ENCODE measurements around the gene RIN3. TPM values are rescaled to one million over a fixed set of nuclear protein-coding genes. Genes with fewer than 3 reads are reported as not detected.

RIN3 gene
- total RNA-seq, 1 donor from 2014 or later: 0.76 TPM

GRCh38 chr14:92659765-92660561 lies 146.4 kb downstream of the RIN3 start:
- H3K36me3 Mint-ChIP-seq (ENCODE audit: unreplicated experiment): peaks cover 6% of the 10 kb centered on the region
- no peak for DNase-seq
- no peak overlapping the region for H3K4me3 Mint-ChIP-seq (ENCODE audit: unreplicated experiment)

DNA sequence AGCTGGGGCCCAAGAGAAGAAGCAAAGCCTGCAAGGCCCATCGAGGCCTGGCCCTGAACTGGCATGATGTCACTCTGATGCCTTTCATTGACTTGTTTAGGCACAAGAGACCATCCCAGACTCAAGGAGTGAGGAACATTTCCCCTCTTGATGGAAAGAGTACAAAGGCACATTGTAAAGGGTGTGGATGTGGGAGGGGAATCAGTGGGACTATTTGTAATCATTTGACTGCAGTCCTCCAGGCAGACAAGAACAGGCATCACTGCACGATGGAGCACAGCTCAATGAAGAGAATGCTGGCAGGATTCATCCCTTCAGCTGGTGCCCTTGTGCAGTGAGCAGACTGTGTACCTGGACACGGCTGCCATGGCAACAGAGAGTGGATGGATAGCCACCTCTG lies 147.0 kb downstream of the RIN3 start:
- H3K9me3 Mint-ChIP-seq (ENCODE audit: unreplicated experiment): peaks cover 4% of the 10 kb centered on the region
- H3K27me3 Mint-ChIP-seq (ENCODE audit: unreplicated experiment): peaks cover 5% of the 10 kb centered on the region
- TF ChIP-seq, protein P1, sequence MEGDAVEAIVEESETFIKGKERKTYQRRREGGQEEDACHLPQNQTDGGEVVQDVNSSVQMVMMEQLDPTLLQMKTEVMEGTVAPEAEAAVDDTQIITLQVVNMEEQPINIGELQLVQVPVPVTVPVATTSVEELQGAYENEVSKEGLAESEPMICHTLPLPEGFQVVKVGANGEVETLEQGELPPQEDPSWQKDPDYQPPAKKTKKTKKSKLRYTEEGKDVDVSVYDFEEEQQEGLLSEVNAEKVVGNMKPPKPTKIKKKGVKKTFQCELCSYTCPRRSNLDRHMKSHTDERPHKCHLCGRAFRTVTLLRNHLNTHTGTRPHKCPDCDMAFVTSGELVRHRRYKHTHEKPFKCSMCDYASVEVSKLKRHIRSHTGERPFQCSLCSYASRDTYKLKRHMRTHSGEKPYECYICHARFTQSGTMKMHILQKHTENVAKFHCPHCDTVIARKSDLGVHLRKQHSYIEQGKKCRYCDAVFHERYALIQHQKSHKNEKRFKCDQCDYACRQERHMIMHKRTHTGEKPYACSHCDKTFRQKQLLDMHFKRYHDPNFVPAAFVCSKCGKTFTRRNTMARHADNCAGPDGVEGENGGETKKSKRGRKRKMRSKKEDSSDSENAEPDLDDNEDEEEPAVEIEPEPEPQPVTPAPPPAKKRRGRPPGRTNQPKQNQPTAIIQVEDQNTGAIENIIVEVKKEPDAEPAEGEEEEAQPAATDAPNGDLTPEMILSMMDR (IDR thresholded peaks at IDR 0.05; ENCODE audit: partially characterized antibody, unreplicated experiment): no peak
- DNase-seq: no peak
- no peak overlapping the region for H3K27ac Mint-ChIP-seq (ENCODE audit: unreplicated experiment)
- H3K4me3 Mint-ChIP-seq (ENCODE audit: unreplicated experiment): no peak overlapping the region
- H3K4me1 Mint-ChIP-seq (ENCODE audit: low read depth, unreplicated experiment): peaks cover 3% of the 10 kb centered on the region
- H3K36me3 Mint-ChIP-seq (ENCODE audit: unreplicated experiment): peaks cover 6% of the 10 kb centered on the region

More at GRCh38 chr14:92659765-92660561, 146.4 kb downstream of the RIN3 start:
- Mint-ChIP-seq H3K27ac (ENCODE audit: unreplicated experiment) (no peak overlapping the region), H3K4me1 (ENCODE audit: low read depth, unreplicated experiment) (peaks cover 3% of the 10 kb centered on the region), H3K9me3 (ENCODE audit: unreplicated experiment) (peaks cover 4% of the 10 kb centered on the region), H3K27me3 (ENCODE audit: unreplicated experiment) (peaks cover 8% of the 10 kb centered on the region)
- TF ChIP-seq, protein P1 (IDR thresholded peaks at IDR 0.05; ENCODE audit: partially characterized antibody, unreplicated experiment): no peak

DNA sequence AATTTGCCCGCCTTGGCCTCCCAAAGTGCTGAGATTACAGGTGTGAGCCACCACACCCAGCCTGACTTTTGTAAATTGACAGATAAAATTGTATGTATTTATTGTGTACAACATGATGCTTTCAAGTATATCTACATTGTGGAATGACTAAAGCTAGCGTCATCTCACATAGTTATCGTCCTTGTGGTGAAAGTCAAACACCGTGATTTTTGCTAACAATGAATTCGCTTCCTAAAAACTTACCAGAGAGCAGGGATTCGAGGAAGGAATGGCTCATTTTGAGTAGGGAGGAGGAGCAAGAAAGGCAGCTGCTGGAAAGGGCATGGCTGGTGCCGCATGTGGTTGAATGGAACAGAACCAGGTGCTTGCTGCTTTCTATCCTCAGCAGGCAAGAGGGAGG lies 149.5 kb downstream of the RIN3 start:
- no peak overlapping the region for H3K27ac Mint-ChIP-seq (ENCODE audit: unreplicated experiment)
- TF ChIP-seq, protein P1 (IDR thresholded peaks at IDR 0.05; ENCODE audit: partially characterized antibody, unreplicated experiment): no peak
- no peak overlapping the region for H3K4me3 Mint-ChIP-seq (ENCODE audit: unreplicated experiment)
- H3K4me1 Mint-ChIP-seq (ENCODE audit: low read depth, unreplicated experiment): peaks cover 3% of the 10 kb centered on the region
- no peak for DNase-seq
- H3K27me3 Mint-ChIP-seq (ENCODE audit: unreplicated experiment): peaks cover 7% of the 10 kb centered on the region
- peaks cover 5% of the 10 kb centered on the region for H3K36me3 Mint-ChIP-seq (ENCODE audit: unreplicated experiment)
- H3K9me3 Mint-ChIP-seq (ENCODE audit: unreplicated experiment): peaks cover 4% of the 10 kb centered on the region

DNA sequence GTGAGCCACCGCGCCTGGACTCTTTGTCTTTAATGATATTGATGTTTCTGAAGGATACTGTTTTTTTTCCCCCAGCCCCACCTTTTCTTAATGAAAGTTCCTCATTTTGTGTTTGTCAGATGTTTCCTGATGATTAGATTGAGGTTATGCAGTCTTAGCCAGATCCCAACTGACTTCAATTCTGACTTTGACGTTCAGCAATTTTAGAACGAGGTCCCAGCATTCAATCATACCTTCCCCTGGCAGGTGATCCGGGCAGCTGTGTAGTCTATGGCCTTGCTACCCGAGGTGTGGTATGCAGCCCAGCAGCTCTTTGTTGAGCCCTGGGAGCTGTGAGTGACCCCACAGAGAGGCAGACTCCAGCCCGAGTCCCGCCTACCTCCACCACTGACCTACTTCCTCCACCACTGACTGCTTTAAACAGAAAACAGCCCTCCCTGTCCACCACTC lies 152.1 kb downstream of the RIN3 start:
- no peak overlapping the region for H3K4me3 Mint-ChIP-seq (ENCODE audit: unreplicated experiment)
- DNase-seq: no peak
- H3K27ac Mint-ChIP-seq (ENCODE audit: unreplicated experiment): no peak overlapping the region

More for the DNA sequence above, 152.1 kb downstream of the RIN3 start:
- peaks cover 3% of the 10 kb centered on the region for H3K4me1 Mint-ChIP-seq (ENCODE audit: low read depth, unreplicated experiment)
- TF ChIP-seq, protein P1 (IDR thresholded peaks at IDR 0.05; ENCODE audit: partially characterized antibody, unreplicated experiment): no peak
- H3K9me3 Mint-ChIP-seq (ENCODE audit: unreplicated experiment): peaks cover 7% of the 10 kb centered on the region
- H3K36me3 Mint-ChIP-seq (ENCODE audit: unreplicated experiment): no peaks in the 10 kb centered on the region
- H3K27me3 Mint-ChIP-seq (ENCODE audit: unreplicated experiment): peaks cover 7% of the 10 kb centered on the region
